Stimulated activated CD4-positive, alpha-beta T cell treated with anti-CD3 and anti-CD28 coated beads, Interleukin-15, amount 100 ng/mL, for 48 hours (primary cell): ENCODE results near the gene SLBP.
"Not testable (repeated sequence)": the region's sequence is repeated elsewhere in the genome, so short reads cannot be mapped to it uniquely, and the experiment has no call there.

Experiments
- DNase-seq, 2 donors: peaks; one replicate each; pipeline ENCODE4 v3.0.0-alpha.2; 2020; ENCODE audit warnings: low read depth in 2 of 2

The SLBP gene

GRCh38 chr4:1676605-1677525, 35.3 kb downstream of the SLBP start:
- no peak for DNase-seq

GRCh38 chr4:1675802-1676137, 36.3 kb downstream of the SLBP start:
- no peak for DNase-seq

- DNase-seq: no peak
Measured at GRCh38 chr4:1675136-1675801, 36.9 kb downstream of the SLBP start.

- DNase-seq: no peak
Measured at GRCh38 chr4:1674682-1675081, 37.4 kb downstream of the SLBP start.

DNA sequence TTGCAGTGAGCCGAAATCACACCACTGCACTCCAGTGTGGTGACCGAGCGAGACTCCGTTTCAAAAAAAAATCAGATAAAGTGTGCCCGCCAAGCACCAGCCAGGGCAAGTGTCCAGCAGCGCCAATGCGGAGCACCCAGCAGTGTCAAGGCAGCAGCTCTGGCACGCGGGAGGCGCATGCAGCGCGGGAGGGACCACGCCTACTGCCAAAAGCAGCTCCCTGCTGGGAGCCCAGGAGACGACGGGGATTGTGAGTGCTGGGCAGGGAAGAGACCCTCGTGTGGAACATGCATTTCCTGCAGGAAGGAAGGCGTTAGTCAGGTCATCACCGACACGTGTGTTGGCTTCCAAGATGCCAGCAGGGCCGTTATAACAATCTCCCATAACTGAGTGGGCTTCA, 38.4 kb downstream of the SLBP start:
- DNase-seq: no peak

DNA sequence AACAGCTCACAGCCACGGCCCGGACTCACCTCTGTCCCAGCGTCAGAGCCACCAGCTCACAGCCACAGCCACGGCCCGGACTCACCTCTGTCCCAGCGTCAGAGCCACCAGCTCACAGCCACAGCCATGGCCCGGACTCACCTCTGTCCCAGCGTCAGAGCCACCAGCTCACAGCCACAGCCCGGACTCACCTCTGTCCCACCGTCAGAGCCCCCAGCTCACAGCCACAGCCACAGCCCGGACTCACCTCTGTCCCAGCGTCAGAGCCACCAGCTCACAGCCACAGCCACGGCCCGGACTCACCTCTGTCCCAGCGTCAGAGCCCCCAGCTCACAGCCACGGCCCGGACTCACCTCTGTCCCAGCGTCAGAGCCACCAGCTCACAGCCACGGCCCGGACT, 41.1 kb downstream of the SLBP start:
- not testable (repeated sequence) for DNase-seq

GRCh38 chr4:1670279-1670678, 41.8 kb downstream of the SLBP start:
- no peak for DNase-seq

GRCh38 chr4:1669850-1670249, 42.3 kb downstream of the SLBP start:
- no peak for DNase-seq

- DNase-seq: no peak
Measured at GRCh38 chr4:1669270-1669669, 42.8 kb downstream of the SLBP start.

- DNase-seq: no peak
Measured at GRCh38 chr4:1668488-1668840, 43.7 kb downstream of the SLBP start.

DNA sequence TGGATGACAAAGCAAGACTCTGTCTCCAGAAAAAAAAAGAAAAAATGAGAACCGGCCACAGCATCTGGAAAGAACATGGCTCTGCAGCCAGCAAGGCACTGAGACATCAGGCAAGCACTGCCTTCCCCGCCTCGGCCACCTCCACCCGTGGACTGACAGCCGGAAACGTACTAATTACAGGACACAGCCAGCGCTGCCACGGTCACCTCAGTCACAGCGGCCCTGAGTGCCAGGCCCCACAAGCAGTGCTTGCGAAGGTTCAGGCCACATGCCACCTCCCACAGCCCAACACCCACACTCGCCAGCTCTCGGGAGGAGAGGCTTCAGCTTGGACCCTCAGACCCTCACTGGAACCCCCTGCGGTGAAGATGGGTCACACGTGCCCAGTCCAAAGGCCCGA, 44.8 kb downstream of the SLBP start:
- DNase-seq: no peak

- DNase-seq: no peak
Measured at GRCh38 chr4:1666391-1666790, 45.7 kb downstream of the SLBP start.

DNA sequence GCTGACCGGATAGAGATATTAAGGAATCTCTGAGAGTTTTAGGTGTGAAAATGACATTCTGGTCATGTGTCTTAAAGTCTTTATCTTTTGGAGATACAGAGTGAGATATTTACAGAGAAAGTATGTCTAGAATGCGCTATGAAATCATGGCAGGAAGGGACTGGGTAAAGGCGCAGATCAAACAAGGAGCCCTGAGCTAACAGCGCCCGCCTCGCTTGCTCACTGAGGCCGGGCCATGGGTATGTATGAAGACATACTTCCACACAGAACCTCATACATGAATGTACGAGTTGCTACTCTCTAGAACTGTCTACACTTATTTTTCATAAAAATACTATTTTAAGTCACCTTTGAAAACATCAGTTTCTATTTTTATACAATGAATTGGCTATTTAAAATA, 48.0 kb downstream of the SLBP start:
- no peak for DNase-seq

DNA sequence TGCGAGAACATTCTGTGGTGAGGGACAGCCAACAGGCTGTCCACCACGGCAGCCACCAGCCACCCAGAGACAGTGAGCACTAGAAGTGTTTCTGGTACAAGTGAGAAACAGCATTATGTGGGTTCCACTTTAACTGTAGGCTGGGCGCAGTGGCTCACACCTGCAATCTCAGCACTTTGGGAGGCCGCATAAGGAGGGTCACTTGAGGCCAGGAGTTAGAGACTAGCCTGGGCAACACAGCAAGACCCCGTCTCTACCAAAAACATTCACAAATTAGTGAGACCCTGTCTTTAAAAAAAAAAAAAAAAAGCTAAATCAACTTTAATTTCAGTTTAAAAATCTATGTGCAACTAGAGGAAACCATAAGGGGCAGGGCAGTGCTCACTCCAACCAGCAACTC, 48.6 kb downstream of the SLBP start:
- DNase-seq: no peak

GRCh38 chr4:1661695-1662094, 50.4 kb downstream of the SLBP start:
- no peak for DNase-seq

GRCh38 chr4:1660948-1661677, 51.0 kb downstream of the SLBP start:
- DNase-seq: no peak

DNA sequence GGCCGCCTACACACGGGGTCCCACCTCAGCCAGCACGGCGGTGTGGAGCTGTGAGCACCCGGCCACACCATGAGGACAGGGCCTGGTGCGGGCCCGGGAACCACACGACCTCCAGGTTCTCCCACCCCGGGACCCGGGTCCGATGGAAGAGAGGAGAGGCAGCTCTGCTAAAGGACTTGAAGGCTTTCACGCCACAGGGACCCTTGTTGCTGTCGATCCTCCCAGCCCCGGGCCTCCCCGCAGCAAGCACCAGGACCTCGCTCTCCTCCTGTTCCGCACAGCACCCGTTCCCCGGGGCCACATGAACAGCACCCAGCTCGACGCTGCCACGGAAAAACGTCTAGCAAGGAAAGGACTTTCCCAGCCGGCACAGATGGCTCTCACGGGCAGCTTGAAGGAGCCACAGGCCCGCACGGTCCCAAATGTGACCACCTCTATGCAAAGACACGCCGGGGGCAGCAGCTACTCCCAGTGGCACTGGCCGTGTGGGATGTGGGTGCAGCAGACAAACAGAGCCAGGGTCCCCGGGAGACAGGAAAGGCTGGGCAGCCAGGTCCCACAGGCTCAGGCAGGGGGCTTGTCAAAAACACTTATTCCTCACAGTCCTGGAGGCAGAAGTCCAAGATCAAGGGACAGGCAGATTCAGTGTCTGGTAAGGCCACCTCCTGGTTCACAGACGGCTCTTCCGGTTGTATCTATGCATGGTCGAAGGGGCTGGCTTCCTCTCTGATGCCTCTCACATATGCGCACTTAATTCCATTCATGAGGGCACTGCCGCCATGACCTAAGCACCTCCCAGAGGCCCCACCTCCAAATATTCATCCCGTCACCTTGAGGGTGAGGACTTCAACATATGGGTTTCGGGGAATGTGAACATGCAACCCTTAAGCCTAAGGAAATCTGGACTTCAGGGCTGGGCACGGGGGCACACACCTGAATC, 52.7 kb downstream of the SLBP start:
- DNase-seq: no peak

DNA sequence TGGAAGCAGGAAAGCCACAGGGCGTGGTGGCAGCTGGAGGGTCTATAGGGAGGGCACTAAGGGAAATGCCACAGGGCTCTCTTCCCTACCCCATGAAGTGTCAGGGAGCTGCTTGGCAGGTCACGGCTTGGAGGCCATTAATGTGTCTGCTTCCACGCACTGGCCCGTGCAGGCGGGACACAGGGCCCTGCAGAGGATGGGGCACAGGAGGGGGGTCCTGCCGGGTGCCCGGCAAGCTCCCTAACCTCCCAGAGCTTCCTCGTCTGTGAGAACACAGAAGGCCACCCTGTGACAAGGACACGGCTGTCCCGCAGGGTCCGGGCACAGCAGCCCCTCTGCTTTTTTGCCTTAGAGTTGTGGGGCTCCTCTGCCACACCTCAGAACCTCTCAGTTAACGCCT, 53.5 kb downstream of the SLBP start:
- no peak for DNase-seq

- no peak for DNase-seq
Measured at GRCh38 chr4:1658146-1658545, 54.0 kb downstream of the SLBP start.

- no peak for DNase-seq
Measured at GRCh38 chr4:1656986-1657385, 55.1 kb downstream of the SLBP start.

- no peak for DNase-seq
Measured at GRCh38 chr4:1656132-1656531, 56.0 kb downstream of the SLBP start.

DNA sequence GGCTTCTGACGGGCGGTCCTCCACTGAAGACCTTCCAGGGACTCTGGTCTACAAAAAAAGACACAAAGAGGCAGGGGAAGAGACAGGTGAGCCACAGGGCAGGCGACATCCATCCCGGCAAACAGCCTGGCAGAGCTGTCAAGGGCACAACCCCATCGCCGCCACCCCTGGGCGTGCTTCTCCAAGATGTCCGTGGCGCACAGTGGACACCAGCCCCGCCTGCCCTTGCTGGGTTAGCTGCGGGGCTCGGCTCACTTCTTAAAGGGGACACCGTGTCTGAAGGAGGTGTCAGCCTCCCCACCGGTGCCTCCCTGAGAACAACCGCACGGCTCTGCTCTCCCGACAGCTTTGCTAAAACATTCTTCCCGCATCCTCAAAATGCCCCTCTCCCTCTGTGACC, 56.4 kb downstream of the SLBP start:
- DNase-seq: no peak
